NCI-H146 treated with DMSO at 0.1 percent for 48 hours (cell line): ENCODE results near the gene GOLGA6L24.
"Not testable (repeated sequence)": the region's sequence is repeated elsewhere in the genome, so short reads cannot be mapped to it uniquely, and the experiment has no call there.

Experiments used
- DNase-seq: peaks from one replicate; lab custom pipeline; 2025; ENCODE audit not compliant: unreplicated experiment; lab: John Stamatoyannopoulos, UW

Gene GOLGA6L24

DNA sequence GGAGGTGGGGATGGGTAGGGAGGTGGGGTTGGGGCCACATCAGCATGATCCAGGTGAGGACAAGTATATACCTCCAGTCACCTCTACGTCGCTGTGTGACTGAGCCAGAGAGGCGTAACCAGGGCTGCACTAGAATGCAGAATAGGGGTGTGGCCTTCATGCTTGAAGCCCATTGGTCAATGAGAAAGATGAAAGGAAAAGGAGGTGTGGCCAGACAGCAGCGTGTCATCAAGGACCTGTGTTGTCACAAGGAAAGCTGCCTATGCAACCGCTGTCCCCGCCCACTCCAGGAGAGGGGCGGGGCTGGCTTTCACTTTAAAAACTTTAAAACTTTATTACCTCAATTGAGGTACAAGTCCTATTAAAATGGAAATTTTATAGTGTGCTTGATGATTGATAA lies at the start of gene GOLGA6L24:
TSS of gene GOLGA6L24 (minus strand) at position 101 of the 400 bp plus-strand sequence. CDS start at position 40, 61 bp downstream.
- not testable (repeated sequence) for DNase-seq

- DNase-seq: not testable (repeated sequence)
Observed at GRCh38 chr15:28402774-28403435, 45.0 kb upstream of the GOLGA6L24 start.

DNA sequence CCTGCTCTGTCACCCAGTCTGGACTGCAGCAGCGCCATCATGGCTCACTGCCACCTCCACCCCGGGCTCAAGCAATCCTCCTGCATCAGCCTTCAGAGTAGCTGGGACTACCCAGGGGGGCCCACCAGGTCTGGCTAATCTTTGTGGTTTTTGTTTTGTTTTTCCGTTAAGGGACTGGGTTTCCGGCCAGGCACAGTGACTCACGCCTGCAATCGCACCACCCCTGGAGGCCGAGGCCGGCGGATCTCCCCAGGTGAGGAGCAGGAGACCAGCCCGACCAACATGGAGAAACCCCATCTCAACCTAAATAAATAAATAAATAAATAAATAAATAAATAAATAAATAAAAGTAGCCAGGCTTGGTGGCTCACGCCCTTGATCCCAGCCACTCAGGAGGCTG lies 38.1 kb upstream of the GOLGA6L24 start:
- DNase-seq: not testable (repeated sequence)

DNA sequence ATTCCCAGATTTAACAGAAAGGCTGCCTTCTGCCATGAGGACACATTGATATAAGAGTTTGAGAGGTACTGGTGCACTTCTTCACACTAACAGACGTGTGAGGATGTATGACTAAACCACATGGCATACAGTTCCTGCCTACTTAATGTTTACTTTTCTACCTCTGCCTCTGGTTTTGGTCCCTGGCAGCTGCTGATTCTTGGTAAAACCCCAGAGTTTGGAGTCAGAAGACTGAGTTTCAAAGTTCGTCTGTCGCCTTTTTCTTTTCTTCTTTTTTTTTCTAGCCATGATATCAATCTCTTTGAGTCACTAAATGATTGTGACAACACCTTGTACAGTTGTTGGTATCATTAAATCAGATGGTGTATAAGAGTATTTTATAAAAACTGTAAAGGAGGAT lies 22.2 kb upstream of the GOLGA6L24 start:
- DNase-seq: not testable (repeated sequence)

DNA sequence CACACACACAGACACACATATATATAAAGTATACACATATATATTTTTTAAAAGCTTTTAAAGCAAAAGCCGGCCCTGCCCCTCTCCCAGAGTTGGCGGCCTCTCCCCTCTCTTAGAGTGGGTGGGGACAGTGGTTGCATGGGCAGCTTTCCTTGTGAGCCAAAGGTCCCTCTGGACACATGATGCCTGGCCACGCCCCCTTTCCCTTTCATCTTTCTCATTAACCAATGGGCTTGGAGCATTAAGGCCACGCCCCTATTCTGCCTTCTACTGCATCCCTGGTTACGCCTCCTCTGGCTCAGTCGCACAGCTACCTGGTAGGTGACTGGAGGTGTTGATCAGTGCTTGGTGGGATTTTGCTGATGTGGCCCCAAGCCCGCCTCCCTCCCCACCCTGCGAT lies 20.5 kb upstream of the GOLGA6L24 start, which contains the start of gene GOLGA8F:
TSS of gene GOLGA8F (plus strand) at position 301 of the 400 bp plus-strand sequence. CDS start at position 399, 98 bp downstream.
- not testable (repeated sequence) for DNase-seq

- not testable (repeated sequence) for DNase-seq
Observed at GRCh38 chr15:28365502-28365901, 7.6 kb upstream of the GOLGA6L24 start.

DNA sequence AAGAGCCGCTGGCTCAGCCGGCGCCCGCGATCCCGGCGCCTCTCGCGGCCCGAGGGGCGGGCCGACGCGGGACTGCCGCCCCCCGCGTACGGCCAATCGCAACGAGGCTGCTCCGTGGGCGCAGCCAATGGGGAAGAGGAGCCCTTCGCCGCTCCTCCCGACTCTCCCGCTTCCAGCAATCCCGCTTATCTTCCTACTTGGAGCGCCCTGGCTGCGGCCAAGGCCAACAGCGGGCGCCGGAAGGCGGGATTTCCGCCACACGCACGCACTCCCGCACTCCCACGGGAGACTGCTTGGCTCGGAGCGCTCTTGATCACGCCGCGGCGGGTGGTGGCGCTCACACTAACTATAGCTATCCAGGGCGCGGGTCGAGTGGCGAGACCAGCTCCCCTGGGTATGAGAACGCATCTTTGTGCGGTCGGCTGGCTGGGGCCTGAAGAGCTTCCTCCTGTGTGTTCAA lies 35.7 kb downstream of the GOLGA6L24 start, which contains the start of gene HERC2:
TSS of gene HERC2 (minus strand) at position 51 of the 460 bp plus-strand sequence. CDS start 746 bp downstream, outside the sequence.
- not testable (repeated sequence) for DNase-seq

GRCh38 chr15:28321358-28322078 lies 36.4 kb downstream of the GOLGA6L24 start:
- DNase-seq: not testable (repeated sequence)

DNA sequence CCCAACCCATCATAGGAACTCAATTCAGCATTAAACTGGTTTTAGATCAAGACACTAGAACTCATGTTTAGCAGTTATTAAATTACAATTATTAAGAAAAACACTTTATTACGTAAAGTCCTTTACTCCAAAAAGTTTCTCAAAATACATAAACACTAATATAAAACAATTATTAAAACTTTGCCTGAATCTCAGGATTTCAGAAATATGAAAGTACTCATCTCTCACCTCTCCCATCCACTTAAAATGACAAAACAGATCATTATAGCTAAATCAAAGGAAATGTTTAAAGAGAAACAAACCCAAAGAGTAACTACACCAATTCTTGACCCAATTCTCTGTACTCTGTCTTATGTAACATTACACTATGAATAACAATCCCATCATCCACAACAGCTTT lies 38.2 kb downstream of the GOLGA6L24 start:
- not testable (repeated sequence) for DNase-seq

DNA sequence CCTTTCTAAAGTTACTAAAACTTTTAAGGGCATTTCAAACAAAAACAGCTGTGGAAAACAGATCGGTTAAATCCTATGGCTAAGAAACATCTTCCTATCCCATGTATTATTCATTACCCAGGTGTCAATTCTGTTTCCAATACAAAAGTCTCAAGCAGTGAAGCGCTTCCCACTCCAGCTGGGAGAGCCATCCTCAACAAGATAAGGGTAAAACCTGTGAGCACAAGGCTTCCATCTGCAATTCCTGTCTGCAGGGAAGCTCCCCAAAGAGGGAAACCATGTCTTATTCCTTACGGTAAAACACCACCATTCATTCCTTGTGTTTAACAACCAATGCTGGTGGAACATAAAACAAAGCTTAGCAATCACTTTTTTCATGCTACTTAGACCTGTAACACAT lies 39.1 kb downstream of the GOLGA6L24 start:
- DNase-seq: not testable (repeated sequence)

DNA sequence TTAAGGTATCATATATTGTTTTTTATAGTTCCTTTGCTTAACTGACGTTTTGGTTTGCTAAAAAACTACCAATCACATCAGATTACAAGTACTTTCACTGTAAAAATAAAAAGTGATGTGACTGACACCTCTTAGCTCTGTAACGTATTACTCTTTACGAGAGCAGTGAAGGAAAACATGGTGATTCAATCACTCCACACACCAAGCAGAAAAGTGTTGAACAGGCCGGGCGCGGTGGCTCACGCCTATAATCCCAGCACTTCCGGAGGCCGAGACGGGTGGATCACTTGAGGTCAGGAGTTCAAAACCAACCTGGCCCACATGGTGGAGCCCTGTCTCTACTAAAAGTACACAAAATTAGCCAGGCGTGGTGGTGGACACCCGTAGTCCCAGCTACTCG lies 39.8 kb downstream of the GOLGA6L24 start:
- not testable (repeated sequence) for DNase-seq

DNA sequence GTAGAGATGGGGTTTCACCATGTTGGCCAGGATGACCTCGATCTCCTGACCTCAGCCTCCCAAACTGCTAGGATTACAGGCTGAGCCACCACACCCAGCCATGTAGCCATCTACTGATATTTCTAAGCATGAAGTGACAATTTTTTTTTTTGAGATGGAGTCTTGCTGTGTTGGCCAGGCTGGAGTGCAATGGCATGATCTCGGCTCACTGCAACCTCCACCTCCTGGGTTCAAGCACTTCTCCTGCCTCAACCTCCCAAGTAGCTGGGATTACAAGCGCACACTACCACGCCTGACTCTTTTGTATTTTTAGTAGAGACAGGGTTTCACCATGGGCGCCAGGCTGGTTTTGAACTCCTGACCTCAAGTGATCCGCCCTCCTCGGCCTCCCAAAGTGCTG lies 40.9 kb downstream of the GOLGA6L24 start:
- not testable (repeated sequence) for DNase-seq

DNA sequence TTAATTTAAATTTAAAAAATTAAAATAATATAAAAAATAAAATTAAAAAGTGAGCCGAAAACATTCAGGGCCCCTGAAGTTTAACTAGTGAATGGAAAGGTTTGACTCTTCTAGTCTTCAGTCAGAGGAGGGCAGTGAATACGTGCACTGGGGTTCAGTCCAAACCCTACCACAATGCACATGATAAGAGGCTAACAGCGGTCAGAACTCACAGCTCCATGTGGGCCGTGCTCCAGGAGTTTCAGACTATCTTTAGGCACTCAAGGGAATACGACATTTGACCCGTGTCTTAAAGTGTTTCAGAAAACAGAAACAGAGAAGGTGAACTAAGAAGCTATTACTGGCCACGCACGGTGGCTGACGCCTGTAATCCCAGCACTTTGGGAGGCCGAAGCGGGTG lies 47.4 kb downstream of the GOLGA6L24 start:
- DNase-seq: not testable (repeated sequence)

GRCh38 chr15:28308718-28309117 lies 49.2 kb downstream of the GOLGA6L24 start:
- DNase-seq: not testable (repeated sequence)
